NK-92 (cell line): ENCODE results near the gene GDNF.

Experiments
- DNase-seq: peaks from one replicate; lab custom pipeline; 2025; ENCODE audit not compliant: unreplicated experiment; lab: John Stamatoyannopoulos, UW

GDNF gene

GRCh38 chr5:37847978-37848425, 8.2 kb upstream of the GDNF start:
- DNase-seq, result no peak

- no peak for DNase-seq
Observed at GRCh38 chr5:37846786-37847310, 7.0 kb upstream of the GDNF start.

DNA sequence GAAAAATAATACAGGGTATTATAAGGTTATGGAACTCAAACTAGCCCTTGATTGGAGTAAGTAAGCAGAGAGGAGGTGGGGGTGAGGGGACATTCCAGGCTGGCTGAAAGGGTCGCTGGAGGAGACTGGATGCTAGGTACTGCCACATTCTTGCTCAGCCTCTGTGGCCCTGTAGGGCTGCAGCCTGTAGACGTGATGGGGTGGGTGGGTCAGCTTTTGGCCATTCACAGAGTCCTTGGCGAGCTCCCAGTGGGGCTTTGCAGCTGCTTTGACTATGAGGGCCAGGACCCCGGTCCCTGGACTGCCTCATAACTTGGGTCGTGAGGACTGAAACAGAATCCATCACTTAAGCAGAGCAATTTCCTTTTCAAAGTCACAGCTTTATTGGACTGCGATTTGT, 4.2 kb upstream of the GDNF start:
- no peak for DNase-seq

DNA sequence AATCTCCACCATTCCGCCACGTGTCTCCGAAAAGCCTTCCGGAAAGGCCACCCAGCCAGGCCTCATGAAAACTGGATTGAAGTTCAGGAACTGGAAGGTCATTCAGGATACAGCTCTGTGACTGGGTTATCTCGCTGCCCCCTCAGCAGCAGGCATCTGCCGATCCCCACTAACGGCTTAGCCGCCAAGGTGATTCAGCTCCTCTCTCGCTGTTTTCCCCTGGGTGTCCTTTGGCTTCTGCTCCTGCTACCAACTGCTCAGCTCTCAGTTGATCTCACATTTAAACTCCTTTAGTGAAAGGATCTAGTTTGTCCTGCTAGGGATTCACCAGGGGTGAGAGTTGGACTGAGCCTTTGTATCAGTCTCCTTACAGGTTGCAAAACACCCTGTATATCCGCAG, 2.2 kb upstream of the GDNF start:
- DNase-seq, result no peak

DNA sequence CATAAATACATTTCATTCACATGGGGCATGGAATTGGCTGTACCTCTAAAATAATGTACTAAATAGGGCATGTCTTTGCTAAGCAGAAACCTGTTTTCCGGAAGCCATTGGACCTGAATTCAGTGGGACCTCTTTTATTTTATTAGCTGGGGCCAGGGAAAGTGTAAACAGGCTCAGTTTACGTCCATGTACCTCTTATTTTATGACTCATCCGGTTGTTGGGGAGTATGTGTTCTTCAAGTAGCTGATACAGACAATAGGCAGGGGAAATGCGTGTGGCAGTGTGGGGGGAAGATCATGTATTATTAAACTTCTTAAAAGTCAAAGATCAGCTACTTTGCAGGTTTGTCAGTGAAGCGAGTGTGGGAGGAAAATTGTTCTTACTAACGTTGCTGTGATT, 1.4 kb upstream of the GDNF start:
- no peak for DNase-seq

- DNase-seq, result no peak
Observed at GRCh38 chr5:37840053-37841034, 503 bp upstream of the GDNF start.

GRCh38 chr5:37838933-37839341, 904 bp downstream of the GDNF start:
- DNase-seq, result no peak

GRCh38 chr5:37838152-37838932, 1.5 kb downstream of the GDNF start:
- DNase-seq, result no peak

- no peak for DNase-seq
Observed at GRCh38 chr5:37837414-37838032, 2.3 kb downstream of the GDNF start.

GRCh38 chr5:37836592-37837413, 3.0 kb downstream of the GDNF start:
- DNase-seq, result no peak

- no peak for DNase-seq
Observed at GRCh38 chr5:37836235-37836591, 3.6 kb downstream of the GDNF start.

- no peak for DNase-seq
Observed at GRCh38 chr5:37835380-37835973, 4.4 kb downstream of the GDNF start.

DNA sequence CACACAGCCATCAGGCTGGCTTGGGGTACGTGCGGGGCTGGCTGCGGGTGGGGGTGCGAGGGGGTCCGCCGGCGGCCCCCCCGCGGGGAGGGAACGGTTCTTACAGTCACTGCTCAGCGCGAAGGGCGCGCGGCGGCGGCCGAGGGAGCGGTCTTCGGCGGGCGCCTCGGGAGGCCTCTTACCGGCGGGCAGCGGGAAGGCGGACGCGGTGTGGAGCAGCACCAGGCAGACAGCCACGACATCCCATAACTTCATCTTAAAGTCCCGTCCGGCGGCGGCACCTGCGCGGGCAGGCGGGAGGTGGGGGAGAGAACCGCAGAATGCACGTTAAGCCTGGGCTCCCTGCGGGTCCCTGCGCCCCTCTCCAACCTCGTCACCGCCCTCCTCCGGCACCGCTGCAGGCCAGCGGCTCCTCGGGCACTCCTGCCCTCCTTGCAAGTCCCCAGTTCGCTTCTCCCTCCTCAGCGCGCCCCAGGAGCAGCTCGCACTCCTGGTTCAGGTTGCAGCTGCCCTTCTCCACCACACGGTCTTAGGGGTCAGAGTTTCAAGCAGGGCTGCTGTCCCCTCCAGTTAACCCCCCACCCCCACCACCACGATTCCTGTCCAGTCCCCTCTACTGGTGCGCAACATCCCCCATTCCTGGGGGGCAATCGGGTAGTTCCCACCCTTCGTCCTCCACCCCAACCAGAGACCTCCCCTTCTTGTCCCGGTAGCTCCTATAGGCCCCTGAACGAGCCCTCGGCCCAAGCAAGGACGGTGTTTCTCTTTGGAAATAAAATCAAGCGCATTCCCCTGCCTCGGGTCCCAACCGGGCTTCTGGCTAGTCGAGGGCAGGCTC, 5.1 kb downstream of the GDNF start:
- DNase-seq, result no peak

DNA sequence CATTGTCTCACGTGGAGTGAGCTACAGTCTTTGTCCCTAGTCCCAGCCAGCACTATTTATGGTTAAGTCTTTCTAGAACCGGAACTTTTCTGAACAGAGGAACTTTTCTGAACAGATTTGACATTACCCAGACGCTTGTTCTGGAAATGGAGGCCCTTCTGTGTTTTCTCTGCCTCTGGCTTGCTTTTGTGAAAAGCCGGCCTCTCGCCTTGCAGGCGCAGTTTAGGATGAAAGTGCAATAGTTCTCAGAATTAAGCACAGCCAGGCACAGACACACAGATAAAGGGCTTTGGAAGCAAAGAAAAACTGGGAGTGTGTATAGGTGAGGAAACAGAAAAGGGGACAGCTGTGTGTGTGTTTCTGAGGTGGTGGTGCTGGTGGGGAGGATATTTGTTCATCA, 5.9 kb downstream of the GDNF start:
- DNase-seq, result no peak

- DNase-seq, result no peak
Observed at GRCh38 chr5:37831821-37832534, 7.9 kb downstream of the GDNF start.

DNA sequence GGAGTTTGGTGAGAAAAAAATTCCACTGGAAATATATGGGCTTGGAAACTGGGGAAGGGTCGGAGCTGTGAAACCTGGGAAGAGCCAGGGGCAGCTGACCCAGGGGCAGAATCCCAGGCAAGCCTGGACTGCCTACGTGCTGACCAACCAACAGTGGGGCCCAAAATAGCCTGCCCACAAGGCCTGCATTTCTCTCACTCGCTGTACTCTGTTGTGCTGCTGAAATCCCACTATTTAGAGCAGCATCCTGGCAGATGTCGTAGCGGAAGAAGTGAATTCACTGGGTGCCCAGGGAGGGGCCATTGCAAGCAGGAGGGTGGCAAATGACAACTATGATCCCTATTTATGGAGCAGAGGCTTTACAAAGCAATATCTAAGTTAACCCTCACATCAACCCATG, 9.5 kb downstream of the GDNF start:
- no peak for DNase-seq

DNA sequence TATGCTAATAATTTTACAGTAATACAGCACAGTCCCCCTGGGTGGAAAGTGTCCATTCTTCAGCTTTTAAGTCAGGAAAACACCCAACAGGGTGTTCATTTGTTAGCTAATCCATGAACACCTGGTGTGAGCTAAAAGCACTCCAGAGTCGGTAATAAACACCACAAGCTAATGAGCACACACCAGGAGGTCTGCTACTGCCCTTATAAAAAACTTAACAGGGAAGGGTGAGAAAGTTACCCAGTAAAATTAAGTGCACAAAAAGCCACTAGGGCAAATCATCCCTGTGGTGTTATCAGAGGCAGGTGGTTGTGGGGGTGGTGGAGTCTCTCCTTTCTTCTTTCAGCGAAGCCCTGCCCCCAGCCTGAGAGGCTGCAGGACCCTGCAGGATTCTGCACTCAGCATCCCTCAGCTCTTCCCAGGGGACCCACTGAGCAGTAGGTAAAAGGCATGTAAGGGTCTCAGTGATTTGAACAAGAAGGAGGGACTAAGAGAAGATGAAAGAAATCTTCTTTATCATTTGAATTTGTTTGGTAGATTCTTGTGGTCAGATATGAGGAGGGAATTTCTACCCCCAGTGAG, 14.4 kb downstream of the GDNF start:
- no peak for DNase-seq

GRCh38 chr5:37823433-37824152, 16.2 kb downstream of the GDNF start:
- DNase-seq, result no peak
